HG03378 (cell line): ENCODE data around the gene SLC25A12.
A peak's percentile ranks its signal among the peaks of the same experiment; 100 is the strongest.
"Not testable (repeated sequence)": the region's sequence is repeated elsewhere in the genome, so short reads cannot be mapped to it uniquely, and the experiment has no call there.

Source experiments
- ATAC-seq: cut with Tn5 transposase; IDR thresholded peaks from one replicate; pipeline ENCODE4 v1.9.1; 2021; ENCODE audit warnings: mild to moderate bottlenecking, moderate library complexity; ENCODE audit not compliant: unreplicated experiment

The SLC25A12 gene

GRCh38 chr2:171893824-171894611 is at the start of gene SLC25A12:
Gene SLC25A12, minus strand, starts transcription at chr2:171894244. Its CDS starts 30 bp downstream, at chr2:171894214.
- peak; percentile 58 for ATAC-seq

- no peak for ATAC-seq
Observed at GRCh38 chr2:171941316-171941699, 47.3 kb upstream of the SLC25A12 start.

GRCh38 chr2:171939743-171940071 is 45.7 kb upstream of the SLC25A12 start:
- no peak for ATAC-seq

GRCh38 chr2:171939058-171939742 is 45.2 kb upstream of the SLC25A12 start:
- ATAC-seq: no peak

GRCh38 chr2:171930385-171930784 is 36.3 kb upstream of the SLC25A12 start:
- no peak for ATAC-seq

GRCh38 chr2:171924170-171924942 is 30.3 kb upstream of the SLC25A12 start:
- no peak for ATAC-seq

GRCh38 chr2:171923206-171923605 is 29.2 kb upstream of the SLC25A12 start:
- ATAC-seq: no peak

- ATAC-seq: peak; percentile 90
Observed at GRCh38 chr2:171922230-171923022, 28.4 kb upstream of the SLC25A12 start, which contains the start of gene HAT1. Gene HAT1, plus strand, starts transcription at chr2:171922461. Its CDS starts 40 bp downstream, at chr2:171922501.

GRCh38 chr2:171921970-171922229 is 27.9 kb upstream of the SLC25A12 start:
- ATAC-seq: no peak

- no peak for ATAC-seq
Observed at GRCh38 chr2:171919453-171919852, 25.4 kb upstream of the SLC25A12 start.

GRCh38 chr2:171913517-171913916 is 19.5 kb upstream of the SLC25A12 start:
- no peak for ATAC-seq

GRCh38 chr2:171910494-171910893 is 16.4 kb upstream of the SLC25A12 start:
- no peak for ATAC-seq

GRCh38 chr2:171909266-171909665 is 15.2 kb upstream of the SLC25A12 start:
- no peak for ATAC-seq

GRCh38 chr2:171908235-171908634 is 14.2 kb upstream of the SLC25A12 start:
- ATAC-seq: no peak

GRCh38 chr2:171902840-171903420 is 8.9 kb upstream of the SLC25A12 start:
- ATAC-seq: no peak

- not testable (repeated sequence) for ATAC-seq
Observed at GRCh38 chr2:171899623-171900282, 5.7 kb upstream of the SLC25A12 start.

- ATAC-seq: no peak
Observed at GRCh38 chr2:171895786-171896185, 1.7 kb upstream of the SLC25A12 start.

GRCh38 chr2:171894612-171894947 is 536 bp upstream of the SLC25A12 start:
- no peak for ATAC-seq

- ATAC-seq: no peak
Observed at GRCh38 chr2:171893196-171893823, 734 bp downstream of the SLC25A12 start.

GRCh38 chr2:171889808-171890207 is 4.2 kb downstream of the SLC25A12 start:
- ATAC-seq: no peak
